ENCODE measurements around the gene FUT6.
"Not testable (repeated sequence)": the region's sequence is repeated elsewhere in the genome, so short reads cannot be mapped to it uniquely, and the experiment has no call there.

The FUT6 gene

GRCh38 chr19:5864013-5864720 lies 24.7 kb upstream of the FUT6 start:
- Histone ChIP-seq H3K4me1 (peaks cover 0 to 9% (median 0%) of the 10 kb centered on the region in 10 experiments; a peak in 4 of 20 replicates), H3K4me3 (no peak overlapping the region), H3K36me3 (no peaks in the 10 kb centered on the region), H4K20me1 (no peaks in the 10 kb centered on the region), H3K27ac (no peak overlapping the region), H3K4me2 (no peak overlapping the region), H3K9me3 (replicated peaks in 1 of 11) (no peaks in the 10 kb centered on the region), H3K9ac (no peak overlapping the region), H3K27me3 (no peaks in the 10 kb centered on the region)
- no peak for TF ChIP-seq Cebpa-rat (IDR thresholded peaks at IDR 0.05)

GRCh38 chr19:5863030-5863665 lies 23.6 kb upstream of the FUT6 start:
- Histone ChIP-seq H3K9ac (no peak overlapping the region), H3K27ac (no peak overlapping the region), H3K36me3 (no peaks in the 10 kb centered on the region), H3K4me1 (peaks cover 0 to 9% (median 0%) of the 10 kb centered on the region in 10 experiments; a peak in 4 of 20 replicates), H3K9me3 (replicated peaks in 1 of 11) (no peaks in the 10 kb centered on the region), H3K27me3 (no peaks in the 10 kb centered on the region), H3K4me2 (no peak overlapping the region), H3K4me3 (no peak overlapping the region), H4K20me1 (no peaks in the 10 kb centered on the region)
- no peak for TF ChIP-seq Cebpa-rat (IDR thresholded peaks at IDR 0.05)

- Histone ChIP-seq H3K27ac (no peak overlapping the region), H3K9ac (no peak overlapping the region), H3K27me3 (no peaks in the 10 kb centered on the region), H3K36me3 (no peaks in the 10 kb centered on the region), H3K4me1 (no peaks in the 10 kb centered on the region; a peak in 2 of 20 replicates), H3K4me3 (no peak overlapping the region), H3K4me2 (peak overlapping the region in 1 of 11 experiments; percentile 10; a peak in 1 of 22 replicates), H3K9me3 (replicated peaks in 1 of 11) (peaks cover 0 to 6% (median 0%) of the 10 kb centered on the region in 11 experiments; a peak in 2 of 22 replicates), H4K20me1 (no peaks in the 10 kb centered on the region)
- TF ChIP-seq Cebpa-rat (IDR thresholded peaks at IDR 0.05) = no peak
These were observed 17.9 kb upstream of the FUT6 start for GRCh38 chr19:5857203-5858081.

- not testable (repeated sequence) for H4K20me1 ChIP-seq; H3K27me3 ChIP-seq; H3K36me3 ChIP-seq; H3K4me2 ChIP-seq; H3K4me3 ChIP-seq; H3K27ac ChIP-seq; H3K9me3 ChIP-seq (replicated peaks in 1 of 11); H3K9ac ChIP-seq
- peaks cover 0 to 15% (median 11%) of the 10 kb centered on the region in 10 experiments; a peak in 12 of 20 replicates for H3K4me1 ChIP-seq
These were observed 15.6 kb upstream of the FUT6 start for GRCh38 chr19:5855151-5855550.

- H3K27me3 ChIP-seq; H3K4me3 ChIP-seq; H3K36me3 ChIP-seq; H4K20me1 ChIP-seq; H3K9me3 ChIP-seq (replicated peaks in 1 of 11); H3K9ac ChIP-seq; H3K27ac ChIP-seq; H3K4me2 ChIP-seq: not testable (repeated sequence)
- peaks cover 0 to 15% (median 11%) of the 10 kb centered on the region in 10 experiments; a peak in 12 of 20 replicates for H3K4me1 ChIP-seq
These were observed 14.6 kb upstream of the FUT6 start for GRCh38 chr19:5854121-5854520.

- no peak for TF ChIP-seq Cebpa-rat (IDR thresholded peaks at IDR 0.05)
- peak within 1 kb of the TSS in 6 of 11 experiments; percentile 3 to 50 (median 32); a peak in 9 of 22 replicates for H3K4me2 ChIP-seq
- H3K4me3 ChIP-seq = no peak within 1 kb of the TSS
- no peak within 1 kb of the TSS for H3K27ac ChIP-seq
- H3K27me3 ChIP-seq = no peaks in the 10 kb centered on the region
- no peak within 1 kb of the TSS for H3K9ac ChIP-seq
- no peaks in the 10 kb centered on the region for H4K20me1 ChIP-seq
- H3K36me3 ChIP-seq = no peaks in the 10 kb centered on the region
- peaks cover 0 to 15% (median 11%) of the 10 kb centered on the region in 10 experiments; a peak in 12 of 20 replicates for H3K4me1 ChIP-seq
- no peaks in the 10 kb centered on the region for H3K9me3 ChIP-seq (replicated peaks in 1 of 11)
These were observed 11.8 kb upstream of the FUT6 start, which contains the start of gene FUT3 for GRCh38 chr19:5851302-5851701. Gene FUT3 (minus strand): TSS chr19:5851449.

GRCh38 chr19:5850743-5851293 lies 11.3 kb upstream of the FUT6 start:
- peaks cover 0 to 15% (median 11%) of the 10 kb centered on the region in 10 experiments; a peak in 12 of 20 replicates for H3K4me1 ChIP-seq
- H4K20me1 ChIP-seq = no peaks in the 10 kb centered on the region
- no peak overlapping the region for H3K9ac ChIP-seq
- no peak overlapping the region for H3K27ac ChIP-seq
- no peaks in the 10 kb centered on the region for H3K9me3 ChIP-seq (replicated peaks in 1 of 11)
- no peak overlapping the region for H3K4me3 ChIP-seq
- H3K27me3 ChIP-seq = no peaks in the 10 kb centered on the region
- H3K36me3 ChIP-seq = no peaks in the 10 kb centered on the region
- peak overlapping the region in 2 of 11 experiments; percentile 38 to 50; a peak in 2 of 22 replicates for H3K4me2 ChIP-seq
- no peak for TF ChIP-seq Cebpa-rat (IDR thresholded peaks at IDR 0.05)

GRCh38 chr19:5850189-5850588 lies 10.7 kb upstream of the FUT6 start:
- H3K27me3 ChIP-seq = no peaks in the 10 kb centered on the region
- peaks cover 0 to 15% (median 11%) of the 10 kb centered on the region in 10 experiments; a peak in 12 of 20 replicates for H3K4me1 ChIP-seq
- no peak overlapping the region for H3K9ac ChIP-seq
- H3K36me3 ChIP-seq = no peaks in the 10 kb centered on the region
- no peak overlapping the region for H3K4me2 ChIP-seq
- no peaks in the 10 kb centered on the region for H3K9me3 ChIP-seq (replicated peaks in 1 of 11)
- H3K4me3 ChIP-seq = no peak overlapping the region
- no peak for TF ChIP-seq Cebpa-rat (IDR thresholded peaks at IDR 0.05)
- no peaks in the 10 kb centered on the region for H4K20me1 ChIP-seq
- H3K27ac ChIP-seq = no peak overlapping the region

GRCh38 chr19:5848621-5849020 lies 9.1 kb upstream of the FUT6 start:
- H4K20me1 ChIP-seq; H3K27me3 ChIP-seq; H3K27ac ChIP-seq; H3K4me2 ChIP-seq; H3K4me3 ChIP-seq; H3K9ac ChIP-seq; H3K9me3 ChIP-seq (replicated peaks in 1 of 11); H3K36me3 ChIP-seq: not testable (repeated sequence)
- H3K4me1 ChIP-seq = peaks cover 0 to 15% (median 11%) of the 10 kb centered on the region in 10 experiments; a peak in 12 of 20 replicates

GRCh38 chr19:5847846-5848245 lies 8.3 kb upstream of the FUT6 start:
- H3K4me3 ChIP-seq; H3K36me3 ChIP-seq; H4K20me1 ChIP-seq; H3K9ac ChIP-seq; H3K4me2 ChIP-seq; H3K27me3 ChIP-seq; H3K27ac ChIP-seq; H3K9me3 ChIP-seq (replicated peaks in 1 of 11): not testable (repeated sequence)
- H3K4me1 ChIP-seq = peaks cover 0 to 15% (median 11%) of the 10 kb centered on the region in 10 experiments; a peak in 12 of 20 replicates
